ENCODE measurements around the gene DENND2A. TPM values are rescaled to one million over a fixed set of nuclear protein-coding genes. Genes with fewer than 3 reads are reported as not detected.
"Not testable (repeated sequence)": the region's sequence is repeated elsewhere in the genome, so short reads cannot be mapped to it uniquely, and the experiment has no call there.

Gene DENND2A
- total and polyA plus RNA-seq, 2 of the 4 experiments (the other 2 are of a cell fraction) = 7.5 to 10.3 TPM

DNA sequence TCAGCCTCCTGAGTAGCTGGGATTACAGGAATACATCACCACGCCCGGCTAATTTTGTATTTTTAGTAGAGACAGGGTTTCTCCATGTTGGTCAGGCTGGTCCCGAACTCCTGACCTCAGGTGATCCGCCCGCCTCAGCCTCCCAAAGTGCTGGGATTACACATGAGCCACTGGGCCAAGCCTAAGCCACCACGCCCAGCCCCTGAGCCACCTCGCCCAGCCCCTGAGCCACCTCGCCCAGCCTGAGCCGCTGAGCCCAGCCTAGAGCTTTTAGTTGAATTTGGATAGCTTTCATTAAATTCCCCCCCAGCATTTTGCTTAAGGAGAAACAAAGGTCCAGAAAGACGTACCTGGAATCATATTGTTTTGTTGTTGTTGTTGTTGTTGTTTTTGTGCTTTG, 29.2 kb upstream of the DENND2A start:
- H3K9me3 ChIP-seq (ENCODE audit: control insufficient read depth, insufficient read depth, low read length); H3K4me1 ChIP-seq (ENCODE audit: control insufficient read depth, insufficient read depth, low read length); DNase-seq; H3K27ac ChIP-seq (ENCODE audit: insufficient read depth, low read length); H4K5ac ChIP-seq (ENCODE audit: low read depth, low read length); H3K27me3 ChIP-seq (ENCODE audit: control insufficient read depth, insufficient read depth, low read length); H3K56ac ChIP-seq (ENCODE audit: extremely low read depth, insufficient read depth, low read length); H3K9me1 ChIP-seq (ENCODE audit: insufficient read depth, low read length); H3K4ac ChIP-seq (ENCODE audit: low read depth, low read length); H4K8ac ChIP-seq (ENCODE audit: low read depth in 2 of 2, low read length in 2 of 2); H3K18ac ChIP-seq (ENCODE audit: low read depth, low read length); POLR2A ChIA-PET (ENCODE audit: unreplicated experiment); H3K36me3 ChIP-seq (ENCODE audit: control insufficient read depth, insufficient read depth, low read length); H2AK9ac ChIP-seq (replicated peaks; ENCODE audit: low read depth, low read length, poor library complexity); ATAC-seq (ENCODE audit: low read depth); H3K79me1 ChIP-seq (ENCODE audit: low read depth in 1 of 2, low read length in 2 of 2); BruUV-seq (replicated peaks); H2AK5ac ChIP-seq (ENCODE audit: low read depth, low read length); dilution Hi-C loops (cut with HindIII; ENCODE audit: low sequenced_read_pairs, unreplicated experiment); H2BK15ac ChIP-seq (ENCODE audit: low read depth, low read length); H3K9ac ChIP-seq (ENCODE audit: low read depth, low read length); H2AFZ ChIP-seq (replicated peaks; ENCODE audit: low read length, poor library complexity); H2BK20ac ChIP-seq (ENCODE audit: low read depth, low read length); H3K23ac ChIP-seq (ENCODE audit: low read depth, low read length); in situ Hi-C loops (cut with MboI; ENCODE audit: low sequenced_read_pairs); H2BK120ac ChIP-seq (ENCODE audit: low read depth, low read length); H4K91ac ChIP-seq (ENCODE audit: insufficient read depth, low read depth, low read length); H3K4me3 ChIP-seq (ENCODE audit: insufficient read depth, low read depth, low read length); H4K20me1 ChIP-seq (ENCODE audit: insufficient read depth, low read length); H3K4me2 ChIP-seq (ENCODE audit: low read depth, low read length); H2BK5ac ChIP-seq (ENCODE audit: low read depth, low read length, poor library complexity, severe bottlenecking); H3K14ac ChIP-seq (replicated peaks; ENCODE audit: low read depth, low read length): not testable (repeated sequence)
- no CpG with 5 or more reads among the region's 10 CpGs for WGBS, 2 experiments (ENCODE audit: extremely low coverage in 2 of 2, insufficient read length in 1 of 2)
- CTCF ChIA-PET = interaction anchor here (0.6 kb wide), 1 partner anchor 50 kb away, joined by 3 read pairs; no protein-coding TSS in a partner anchor
- intact Hi-C loops (cut with micrococcal nuclease) = loop anchor here (5.0 kb wide), 1 partner anchor 982 kb away; no protein-coding TSS in a partner anchor

Measured in IMR-90 (cell line).